Measurements from ENCODE around the gene EXOSC3. TPM values are rescaled to one million over a fixed set of nuclear protein-coding genes. Genes with fewer than 3 reads are reported as not detected.
A peak's percentile ranks its signal among the peaks of the same experiment; 100 is the strongest.

The EXOSC3 gene
- total and polyA plus RNA-seq, 2 experiments from 2014 or later: 48.0 to 51.6 TPM

- H3K27ac ChIP-seq: peak within 1 kb of the TSS; percentile 92
- H3K36me3 ChIP-seq: no peaks in the 10 kb centered on the region
- H3K9me3 ChIP-seq (ENCODE audit: low read depth): no peaks in the 10 kb centered on the region
Observed at GRCh38 chr9:37800631-37801286, 15.9 kb upstream of the EXOSC3 start, which contains the start of gene DCAF10. Gene DCAF10 (plus strand): TSS chr9:37800797. CDS start chr9:37800867, 70 bp downstream.

GRCh38 chr9:37798677-37799076, 13.8 kb upstream of the EXOSC3 start:
- Histone ChIP-seq H3K4me1 (ENCODE audit: low read depth) (peaks cover 12% of the 10 kb centered on the region), H3K27ac (no peak overlapping the region), H3K4me3 (no peak overlapping the region), H3K27me3 (peaks cover 22% of the 10 kb centered on the region), H3K36me3 (no peaks in the 10 kb centered on the region), H3K9me3 (ENCODE audit: low read depth) (no peaks in the 10 kb centered on the region)
- DNase-seq (ENCODE audit: low read depth in 1 of 2, low spot score in 1 of 2): no peak
- no peak for TF ChIP-seq CTCF (IDR thresholded peaks at IDR 0.05; ENCODE audit: low read depth, low read length)

More at GRCh38 chr9:37800631-37801286, 15.9 kb upstream of the EXOSC3 start, which contains the start of gene DCAF10:
- no peak for TF ChIP-seq CTCF (IDR thresholded peaks at IDR 0.05; ENCODE audit: low read depth, low read length)
- peak; percentile 89 to 90 for DNase-seq (ENCODE audit: low read depth in 1 of 2, low spot score in 1 of 2)
- Histone ChIP-seq H3K4me1 (ENCODE audit: low read depth) (peaks cover 12% of the 10 kb centered on the region), H3K27me3 (peaks cover 8% of the 10 kb centered on the region), H3K4me3 (peak within 1 kb of the TSS; percentile 84)

- TF ChIP-seq CTCF (IDR thresholded peaks at IDR 0.05; ENCODE audit: low read depth, low read length): no peak
- DNase-seq (ENCODE audit: low read depth in 1 of 2, low spot score in 1 of 2): no peak
- no peak overlapping the region for H3K27ac ChIP-seq
- H3K4me3 ChIP-seq: no peak overlapping the region
- H3K9me3 ChIP-seq (ENCODE audit: low read depth): no peaks in the 10 kb centered on the region
- H3K36me3 ChIP-seq: no peaks in the 10 kb centered on the region
- no peaks in the 10 kb centered on the region for H3K4me1 ChIP-seq (ENCODE audit: low read depth)
- peaks cover 22% of the 10 kb centered on the region for H3K27me3 ChIP-seq
Observed at GRCh38 chr9:37796232-37796631, 11.4 kb upstream of the EXOSC3 start.

- no peak for DNase-seq (ENCODE audit: low read depth in 1 of 2, low spot score in 1 of 2)
- H3K4me3 ChIP-seq: no peak overlapping the region
- H3K4me1 ChIP-seq (ENCODE audit: low read depth): no peaks in the 10 kb centered on the region
- H3K27me3 ChIP-seq: peaks cover 30% of the 10 kb centered on the region
- H3K36me3 ChIP-seq: no peaks in the 10 kb centered on the region
- no peaks in the 10 kb centered on the region for H3K9me3 ChIP-seq (ENCODE audit: low read depth)
- TF ChIP-seq CTCF (IDR thresholded peaks at IDR 0.05; ENCODE audit: low read depth, low read length): no peak
- H3K27ac ChIP-seq: no peak overlapping the region
Observed at GRCh38 chr9:37792122-37792521, 7.3 kb upstream of the EXOSC3 start.

GRCh38 chr9:37790096-37790495, 5.2 kb upstream of the EXOSC3 start:
- no peak overlapping the region for H3K27ac ChIP-seq
- H3K4me3 ChIP-seq: no peak overlapping the region
- H3K27me3 ChIP-seq: peaks cover 16% of the 10 kb centered on the region
- no peak for TF ChIP-seq CTCF (IDR thresholded peaks at IDR 0.05; ENCODE audit: low read depth, low read length)
- no peak for DNase-seq (ENCODE audit: low read depth in 1 of 2, low spot score in 1 of 2)
- H3K36me3 ChIP-seq: no peaks in the 10 kb centered on the region
- H3K9me3 ChIP-seq (ENCODE audit: low read depth): no peaks in the 10 kb centered on the region
- H3K4me1 ChIP-seq (ENCODE audit: low read depth): no peaks in the 10 kb centered on the region

Measured in cardiac muscle cell (in vitro differentiated cells and primary cell).